ENCODE data around the gene LDLRAD3.

The LDLRAD3 gene

DNA sequence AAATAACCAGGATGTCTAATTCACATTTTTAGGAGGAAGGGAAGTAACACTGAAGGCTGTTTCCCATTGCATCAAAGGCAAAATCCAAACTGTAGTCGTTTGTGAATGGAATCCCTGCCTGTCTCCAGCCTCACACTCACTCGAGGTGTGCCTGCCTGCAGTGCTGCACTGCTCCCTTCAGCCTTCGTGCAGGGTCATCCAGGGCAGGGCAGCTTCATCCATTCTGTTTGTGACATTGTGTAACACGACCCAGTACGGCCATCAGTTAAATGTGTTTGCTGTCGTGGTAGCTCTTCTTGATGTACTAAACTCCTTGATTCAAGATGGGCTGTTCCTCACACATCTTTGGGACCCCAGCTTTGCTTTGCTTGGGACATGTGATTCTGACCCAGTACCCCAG, 34.3 kb downstream of the LDLRAD3 start:
- Histone ChIP-seq H3K4me3 (no peak overlapping the region), H3K27ac (no peak overlapping the region)
- DNase-seq (ENCODE audit: low spot score): no peak
- TF ChIP-seq, protein P1, sequence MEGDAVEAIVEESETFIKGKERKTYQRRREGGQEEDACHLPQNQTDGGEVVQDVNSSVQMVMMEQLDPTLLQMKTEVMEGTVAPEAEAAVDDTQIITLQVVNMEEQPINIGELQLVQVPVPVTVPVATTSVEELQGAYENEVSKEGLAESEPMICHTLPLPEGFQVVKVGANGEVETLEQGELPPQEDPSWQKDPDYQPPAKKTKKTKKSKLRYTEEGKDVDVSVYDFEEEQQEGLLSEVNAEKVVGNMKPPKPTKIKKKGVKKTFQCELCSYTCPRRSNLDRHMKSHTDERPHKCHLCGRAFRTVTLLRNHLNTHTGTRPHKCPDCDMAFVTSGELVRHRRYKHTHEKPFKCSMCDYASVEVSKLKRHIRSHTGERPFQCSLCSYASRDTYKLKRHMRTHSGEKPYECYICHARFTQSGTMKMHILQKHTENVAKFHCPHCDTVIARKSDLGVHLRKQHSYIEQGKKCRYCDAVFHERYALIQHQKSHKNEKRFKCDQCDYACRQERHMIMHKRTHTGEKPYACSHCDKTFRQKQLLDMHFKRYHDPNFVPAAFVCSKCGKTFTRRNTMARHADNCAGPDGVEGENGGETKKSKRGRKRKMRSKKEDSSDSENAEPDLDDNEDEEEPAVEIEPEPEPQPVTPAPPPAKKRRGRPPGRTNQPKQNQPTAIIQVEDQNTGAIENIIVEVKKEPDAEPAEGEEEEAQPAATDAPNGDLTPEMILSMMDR (IDR thresholded peaks at IDR 0.05): no peak

DNA sequence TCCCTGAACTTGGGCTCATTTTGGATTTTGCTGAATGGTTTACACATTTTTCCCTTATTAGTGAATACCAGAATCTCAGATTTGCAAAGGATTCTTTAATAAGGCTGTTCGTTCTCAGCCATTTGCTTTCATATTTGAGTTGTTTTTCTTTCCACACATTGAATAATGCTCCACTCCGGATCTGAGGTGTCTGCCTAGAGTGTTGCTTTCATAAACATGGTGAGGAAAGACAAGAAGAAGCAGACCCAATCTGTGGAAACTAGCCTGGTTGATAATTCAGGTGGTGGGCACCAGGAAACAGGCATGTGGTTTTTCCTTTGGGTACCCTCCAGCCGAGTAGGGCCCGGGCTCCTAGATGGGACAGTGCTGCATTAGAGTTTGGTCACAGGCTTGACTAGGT, 35.0 kb downstream of the LDLRAD3 start:
- TF ChIP-seq, protein P1 (IDR thresholded peaks at IDR 0.05): no peak
- no peak for DNase-seq (ENCODE audit: low spot score)
- Histone ChIP-seq H3K27ac (peak overlapping the region in 1 of 2 donors; percentile 35), H3K4me3 (peak overlapping the region; percentile 6)

DNA sequence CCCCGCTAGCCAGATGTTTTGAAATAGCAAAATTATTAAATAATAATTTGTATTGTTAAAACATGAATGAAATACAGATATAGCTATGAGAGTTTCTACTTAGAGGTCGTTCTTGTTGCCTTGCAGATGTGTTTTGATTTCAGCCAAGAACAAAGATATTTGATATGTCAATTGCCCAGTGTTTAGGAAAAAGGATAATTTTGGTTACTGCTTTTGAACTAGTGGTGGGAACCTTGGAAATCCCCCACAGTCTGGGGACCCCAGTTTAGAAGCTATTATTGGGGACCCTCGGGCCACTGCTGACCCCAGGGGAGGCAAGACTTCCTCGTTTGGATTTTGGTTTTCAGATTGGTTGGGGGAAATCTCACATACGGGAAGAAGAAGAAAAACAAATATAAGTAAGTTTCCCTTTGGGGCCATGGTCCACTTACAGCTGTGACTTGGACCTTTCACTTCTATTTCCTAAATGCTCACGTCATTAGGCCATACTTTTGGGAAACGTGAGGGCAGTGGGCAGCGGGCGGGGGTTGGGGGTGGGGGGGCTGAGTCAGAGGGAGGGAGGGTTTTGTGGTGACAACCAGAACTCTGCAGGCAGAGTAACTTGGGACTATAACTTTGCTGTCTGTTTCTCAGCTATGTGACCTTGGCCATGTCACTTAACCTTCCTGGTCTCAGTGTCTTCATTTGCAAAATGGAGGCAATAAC, 37.0 kb downstream of the LDLRAD3 start:
- peak; percentile 76 for DNase-seq (ENCODE audit: low spot score)
- TF ChIP-seq, protein P1 (IDR thresholded peaks at IDR 0.05): no peak
- H3K27ac ChIP-seq: peak overlapping the region; percentile 66 to 88
- peak overlapping the region; percentile 35 for H3K4me3 ChIP-seq

DNA sequence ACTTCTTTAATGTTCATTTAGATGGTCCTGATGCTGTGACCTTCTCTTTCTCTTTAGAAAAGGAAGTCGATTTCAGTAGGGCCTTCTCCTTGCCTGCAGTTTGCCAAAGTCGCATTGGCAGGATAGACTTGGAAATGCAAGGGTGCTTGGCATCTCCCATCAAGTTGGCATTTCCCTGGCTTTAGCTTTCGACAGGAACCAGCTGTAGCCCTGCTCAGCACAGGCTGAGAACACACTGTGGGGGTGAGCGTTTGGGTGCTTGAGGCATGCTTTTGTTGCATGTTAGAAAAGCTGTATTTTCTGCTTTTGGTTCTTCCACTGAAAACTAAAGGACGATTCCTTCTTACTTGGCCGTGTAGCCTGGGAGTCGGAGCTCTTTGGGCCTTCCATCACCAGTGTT, 37.7 kb downstream of the LDLRAD3 start:
- TF ChIP-seq, protein P1 (IDR thresholded peaks at IDR 0.05): no peak
- Histone ChIP-seq H3K4me3 (peak overlapping the region; percentile 35), H3K27ac (peak overlapping the region; percentile 66 to 88)
- DNase-seq (ENCODE audit: low spot score): peak; percentile 81

DNA sequence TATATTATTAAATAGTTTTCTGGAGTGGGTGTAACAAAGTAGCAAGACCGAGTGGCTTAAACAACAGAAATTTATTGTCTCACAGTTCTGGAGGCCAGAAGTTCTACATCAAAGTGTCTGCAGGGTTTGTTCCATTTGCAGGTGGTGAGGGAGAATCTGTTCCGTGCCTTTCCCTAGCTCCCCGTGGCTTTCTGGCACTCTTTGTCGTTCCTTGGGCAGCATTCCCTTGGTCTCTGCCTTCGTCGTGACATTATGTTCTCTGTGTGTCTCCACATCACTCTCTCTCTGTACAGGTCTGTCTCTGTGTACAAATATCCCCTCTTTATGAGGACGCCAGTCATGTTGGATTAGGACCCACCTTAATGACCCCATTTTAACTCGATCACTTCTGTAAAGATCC, 38.2 kb downstream of the LDLRAD3 start:
- peak overlapping the region; percentile 66 to 88 for H3K27ac ChIP-seq
- DNase-seq (ENCODE audit: low spot score): no peak
- TF ChIP-seq, protein P1 (IDR thresholded peaks at IDR 0.05): no peak
- H3K4me3 ChIP-seq: peak overlapping the region; percentile 35

DNA sequence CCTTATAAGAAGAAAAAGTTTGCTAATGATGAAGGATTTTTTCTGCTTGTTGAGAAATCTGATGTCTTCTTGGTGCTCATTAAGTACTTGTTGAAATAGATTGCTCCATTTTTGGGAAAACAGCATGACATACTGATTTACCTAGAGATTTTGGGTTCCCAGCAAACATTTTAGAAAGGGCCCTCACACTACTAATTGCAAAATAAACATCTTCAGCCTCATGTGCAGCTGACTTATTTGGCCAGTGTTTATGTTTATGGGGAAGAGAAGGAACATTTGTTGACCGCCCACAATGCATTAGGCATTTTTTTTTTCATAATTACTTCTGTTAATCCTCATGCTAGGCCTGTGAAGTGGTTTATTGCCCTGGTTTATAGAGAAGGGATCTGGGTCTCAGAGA, 40.1 kb downstream of the LDLRAD3 start:
- TF ChIP-seq, protein P1 (IDR thresholded peaks at IDR 0.05): no peak
- Histone ChIP-seq H3K4me3 (no peak overlapping the region), H3K27ac (peak overlapping the region; percentile 30 to 66)
- no peak for DNase-seq (ENCODE audit: low spot score)

DNA sequence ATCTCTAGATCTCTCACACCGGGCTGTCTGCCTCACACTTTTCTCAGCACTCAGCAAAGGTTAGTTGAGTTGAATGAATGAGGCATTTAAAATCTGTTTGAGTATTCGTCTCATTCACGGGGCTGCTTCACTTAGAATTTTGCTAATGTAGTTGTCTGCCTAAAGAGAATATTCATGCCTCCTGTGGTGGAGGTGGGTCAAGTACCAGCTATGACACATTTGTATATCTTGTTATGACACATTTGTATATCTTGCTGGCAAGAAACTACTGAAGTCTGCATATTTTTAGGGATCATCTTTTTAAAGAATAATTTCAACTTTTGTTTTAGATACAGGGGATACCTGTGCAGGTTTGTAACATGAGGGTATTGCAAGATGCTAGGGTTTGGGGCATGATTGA, 43.1 kb downstream of the LDLRAD3 start:
- Histone ChIP-seq H3K4me3 (no peak overlapping the region), H3K27ac (no peak overlapping the region)
- TF ChIP-seq, protein P1 (IDR thresholded peaks at IDR 0.05): no peak
- no peak for DNase-seq (ENCODE audit: low spot score)
